UCSD-AML1 (cell line): ENCODE results near the gene DUS3L.
"Not testable (repeated sequence)": the region's sequence is repeated elsewhere in the genome, so short reads cannot be mapped to it uniquely, and the experiment has no call there.

Experiments
- DNase-seq: peaks from one replicate; lab custom pipeline; 2025; ENCODE audit not compliant: unreplicated experiment; lab: John Stamatoyannopoulos, UW

Gene DUS3L

GRCh38 chr19:5775668-5776309 is 15.2 kb downstream of the DUS3L start:
- DNase-seq: no peak

GRCh38 chr19:5774921-5775320 is 16.0 kb downstream of the DUS3L start:
- no peak for DNase-seq

- no peak for DNase-seq
Observed at GRCh38 chr19:5773276-5773675, 17.7 kb downstream of the DUS3L start.

GRCh38 chr19:5772416-5772815 is 18.5 kb downstream of the DUS3L start:
- peak; percentile 51 for DNase-seq

GRCh38 chr19:5767949-5768348 is 23.0 kb downstream of the DUS3L start:
- DNase-seq: no peak

- no peak for DNase-seq
Observed at GRCh38 chr19:5765220-5765619, 25.7 kb downstream of the DUS3L start.

- DNase-seq: no peak
Observed at GRCh38 chr19:5762608-5763217, 28.2 kb downstream of the DUS3L start.

GRCh38 chr19:5753743-5754142 is 37.2 kb downstream of the DUS3L start:
- no peak for DNase-seq

GRCh38 chr19:5751709-5752108 is 39.3 kb downstream of the DUS3L start:
- DNase-seq: no peak

GRCh38 chr19:5749505-5749904 is 41.5 kb downstream of the DUS3L start:
- DNase-seq: no peak

- not testable (repeated sequence) for DNase-seq
Observed at GRCh38 chr19:5748920-5749319, 42.0 kb downstream of the DUS3L start.

GRCh38 chr19:5744999-5745398 is 46.0 kb downstream of the DUS3L start:
- DNase-seq: not testable (repeated sequence)

GRCh38 chr19:5743630-5744029 is 47.3 kb downstream of the DUS3L start:
- DNase-seq: no peak

GRCh38 chr19:5742051-5742450 is 48.9 kb downstream of the DUS3L start:
- no peak for DNase-seq

GRCh38 chr19:5738423-5738822 is 52.5 kb downstream of the DUS3L start:
- no peak for DNase-seq
